Measurements from ENCODE around the gene ZFPM1.

The ZFPM1 gene

GRCh38 chr16:88503374-88503770 lies 50.3 kb downstream of the ZFPM1 start:
- no peaks in the 10 kb centered on the region for H3K27me3 ChIP-seq (ENCODE audit: insufficient read depth, poor library complexity, severe bottlenecking)
- H3K4me3 ChIP-seq (replicated peaks; ENCODE audit: insufficient read depth, low read length): no peak overlapping the region
- no peak overlapping the region for H3K27ac ChIP-seq (replicated peaks)
- no peak for DNase-seq (ENCODE audit: low read depth in 1 of 2, low spot score in 1 of 2)
- TF ChIP-seq CTCF (IDR thresholded peaks at IDR 0.05; ENCODE audit: insufficient read depth, low read length) (no peak), POLR2AphosphoS5 (IDR thresholded peaks at IDR 0.05; ENCODE audit: low read depth) (no peak), GABPA (IDR thresholded peaks at IDR 0.05; ENCODE audit: low read depth) (no peak)

DNA sequence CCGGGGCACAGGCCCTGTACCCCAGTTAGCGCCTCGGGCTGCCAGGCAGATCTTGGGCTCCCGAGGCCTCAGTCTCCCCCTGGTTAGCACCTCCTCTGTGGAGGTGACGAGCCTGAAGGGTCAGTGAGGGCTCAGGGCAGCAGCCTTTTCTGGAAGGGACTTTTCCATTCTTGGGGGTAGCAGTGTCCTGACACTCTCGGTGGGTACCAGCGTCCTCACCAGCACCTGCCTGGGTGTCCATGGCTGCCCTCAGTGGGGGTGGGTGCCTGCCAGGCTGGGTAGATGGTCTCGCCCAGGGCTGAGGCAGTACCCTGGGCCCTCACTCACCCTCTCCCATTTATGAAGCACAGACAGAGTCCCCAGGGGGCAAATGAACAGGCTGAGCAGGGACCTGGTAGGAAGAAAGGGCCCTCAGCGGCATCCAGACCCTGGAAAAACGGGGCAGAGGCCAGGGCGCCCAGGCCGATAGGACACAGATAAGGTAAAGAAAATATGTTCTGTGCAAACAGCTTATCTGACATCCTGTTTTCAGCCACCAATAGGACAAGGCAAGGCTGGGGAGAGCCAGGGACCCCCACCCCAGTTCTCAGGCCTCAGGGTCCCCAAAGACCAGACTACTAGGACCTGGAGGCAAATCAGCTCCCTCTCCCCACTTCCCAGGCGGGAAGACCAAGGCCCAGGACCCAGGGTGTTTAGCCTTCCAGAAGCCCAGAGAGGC lies 50.9 kb downstream of the ZFPM1 start:
- TF ChIP-seq, protein P1, sequence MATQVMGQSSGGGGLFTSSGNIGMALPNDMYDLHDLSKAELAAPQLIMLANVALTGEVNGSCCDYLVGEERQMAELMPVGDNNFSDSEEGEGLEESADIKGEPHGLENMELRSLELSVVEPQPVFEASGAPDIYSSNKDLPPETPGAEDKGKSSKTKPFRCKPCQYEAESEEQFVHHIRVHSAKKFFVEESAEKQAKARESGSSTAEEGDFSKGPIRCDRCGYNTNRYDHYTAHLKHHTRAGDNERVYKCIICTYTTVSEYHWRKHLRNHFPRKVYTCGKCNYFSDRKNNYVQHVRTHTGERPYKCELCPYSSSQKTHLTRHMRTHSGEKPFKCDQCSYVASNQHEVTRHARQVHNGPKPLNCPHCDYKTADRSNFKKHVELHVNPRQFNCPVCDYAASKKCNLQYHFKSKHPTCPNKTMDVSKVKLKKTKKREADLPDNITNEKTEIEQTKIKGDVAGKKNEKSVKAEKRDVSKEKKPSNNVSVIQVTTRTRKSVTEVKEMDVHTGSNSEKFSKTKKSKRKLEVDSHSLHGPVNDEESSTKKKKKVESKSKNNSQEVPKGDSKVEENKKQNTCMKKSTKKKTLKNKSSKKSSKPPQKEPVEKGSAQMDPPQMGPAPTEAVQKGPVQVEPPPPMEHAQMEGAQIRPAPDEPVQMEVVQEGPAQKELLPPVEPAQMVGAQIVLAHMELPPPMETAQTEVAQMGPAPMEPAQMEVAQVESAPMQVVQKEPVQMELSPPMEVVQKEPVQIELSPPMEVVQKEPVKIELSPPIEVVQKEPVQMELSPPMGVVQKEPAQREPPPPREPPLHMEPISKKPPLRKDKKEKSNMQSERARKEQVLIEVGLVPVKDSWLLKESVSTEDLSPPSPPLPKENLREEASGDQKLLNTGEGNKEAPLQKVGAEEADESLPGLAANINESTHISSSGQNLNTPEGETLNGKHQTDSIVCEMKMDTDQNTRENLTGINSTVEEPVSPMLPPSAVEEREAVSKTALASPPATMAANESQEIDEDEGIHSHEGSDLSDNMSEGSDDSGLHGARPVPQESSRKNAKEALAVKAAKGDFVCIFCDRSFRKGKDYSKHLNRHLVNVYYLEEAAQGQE (IDR thresholded peaks at IDR 0.05; ENCODE audit: insufficient replicate concordance, low read depth): no peak
- TF ChIP-seq GABPA (IDR thresholded peaks at IDR 0.05; ENCODE audit: low read depth): no peak
- TF ChIP-seq SPI1 (IDR thresholded peaks at IDR 0.05; ENCODE audit: borderline replicate concordance, low read depth): no peak
- no peak for TF ChIP-seq POLR2AphosphoS5 (IDR thresholded peaks at IDR 0.05; ENCODE audit: low read depth)
- TF ChIP-seq CTCF (IDR thresholded peaks at IDR 0.05; ENCODE audit: insufficient read depth, low read length): no peak
- Histone ChIP-seq H3K4me3 (replicated peaks; ENCODE audit: insufficient read depth, low read length) (no peak overlapping the region), H3K27me3 (ENCODE audit: insufficient read depth, poor library complexity, severe bottlenecking) (no peaks in the 10 kb centered on the region), H3K27ac (replicated peaks) (no peak overlapping the region)
- DNase-seq (ENCODE audit: low read depth in 1 of 2, low spot score in 1 of 2): no peak

- H3K4me3 ChIP-seq (replicated peaks; ENCODE audit: insufficient read depth, low read length): no peak overlapping the region
- DNase-seq (ENCODE audit: low read depth in 1 of 2, low spot score in 1 of 2): no peak
- H3K27ac ChIP-seq (replicated peaks): no peak overlapping the region
Measured at GRCh38 chr16:88504489-88505404, 51.7 kb downstream of the ZFPM1 start.

More at GRCh38 chr16:88504489-88505404, 51.7 kb downstream of the ZFPM1 start:
- H3K27me3 ChIP-seq (ENCODE audit: insufficient read depth, poor library complexity, severe bottlenecking): no peaks in the 10 kb centered on the region
- TF ChIP-seq POLR2AphosphoS5 (IDR thresholded peaks at IDR 0.05; ENCODE audit: low read depth) (no peak), GABPA (IDR thresholded peaks at IDR 0.05; ENCODE audit: low read depth) (no peak), CTCF (IDR thresholded peaks at IDR 0.05; ENCODE audit: insufficient read depth, low read length) (no peak), SPI1 (IDR thresholded peaks at IDR 0.05; ENCODE audit: borderline replicate concordance, low read depth) (no peak)
- TF ChIP-seq, protein P1 (IDR thresholded peaks at IDR 0.05; ENCODE audit: insufficient replicate concordance, low read depth): no peak

All from HL-60 (cell line).